HepG2 (cell line): ENCODE measurements around the gene ZNF276. TPM values are rescaled to one million over a fixed set of nuclear protein-coding genes. Genes with fewer than 3 reads are reported as not detected.

Experiments used
- ATAC-seq: fragments of 200-7000 bp; cut with Tn5 transposase; 3 replicates; pipeline ENCODE4 v1.9.1; 2020; ENCODE audit warnings: mild to moderate bottlenecking, moderate library complexity
- BruUV-seq: library from RNA; stranded (reverse); fragments of 400-500 nt; replicated peaks from 2 replicates; lab custom pipeline; 2021; lab: Mats Ljungman, UMichigan
- CTCF ChIA-PET: fragments of 300-600 bp; formaldehyde crosslinking; extraction: SDS; loops from one replicate; lab custom pipeline; 2021; ENCODE audit warnings: low total read pairs, inconsistent platforms, low intra/inter-chr PET ratio; lab: Yijun Ruan, JAX
- POLR2A ChIA-PET: fragments of 350-600 bp; sonication (Branson Sonifier 250); formaldehyde crosslinking; loops from one replicate; lab custom pipeline; 2020; ENCODE audit warnings: antibody characterized with exemption, inconsistent platforms; lab: Yijun Ruan, JAX
- DNase-seq: peaks from one replicate; pipeline ENCODE4 v3.0.0-alpha.2; 2015; ENCODE audit warnings: low spot score
- FAIRE-seq: peaks from 3 replicates; lab custom pipeline; 2011; peaks lifted over from hg19 to GRCh38; lab: Jason Lieb, UNC
- H2AFZ ChIP-seq: one replicate; pipeline ENCODE4 v1.6.1; 2011; ENCODE audit warnings: low read length, inconsistent platforms
- H3K27ac ChIP-seq: fragments of 300-600 bp; 3 replicates; pipeline ENCODE4 v1.8.0; 2011; ENCODE audit warnings: mixed run types, mild to moderate bottlenecking, mixed read lengths, low read length, inconsistent platforms; ENCODE audit not compliant: insufficient read depth; ENCODE audit errors: extremely low read length
- H3K27me3 ChIP-seq, 2 experiments: fragments of 200-600 bp in 1 of 2; 2 replicates in 1 of 2; 3 replicates in 1 of 2; pipeline versions ENCODE4 v1.6.0 to v1.8.0; 2011; ENCODE audit warnings: low read length in 2 of 2, mild to moderate bottlenecking in 2 of 2, moderate library complexity in 2 of 2, inconsistent platforms in 1 of 2; ENCODE audit not compliant: insufficient read depth in 2 of 2, control insufficient read depth in 1 of 2
- H3K36me3 ChIP-seq, 2 experiments: fragments of 200-600 bp in 1 of 2; replicated peaks in 1 of 2; 2 replicates in 1 of 2; 3 replicates in 1 of 2; pipeline versions ENCODE4 v1.5.1 to v1.8.0; 2011; ENCODE audit warnings: low read length in 2 of 2, inconsistent platforms in 1 of 2; ENCODE audit not compliant: insufficient read depth in 2 of 2, control insufficient read depth in 1 of 2
- H3K4me1 ChIP-seq: 2 replicates; pipeline ENCODE4 v1.5.1; 2012; ENCODE audit warnings: low read length, inconsistent platforms; ENCODE audit not compliant: insufficient read depth
- H3K4me2 ChIP-seq: 2 replicates; pipeline ENCODE4 v1.6.0; 2011; ENCODE audit warnings: low read depth, low read length, inconsistent platforms
- H3K4me3 ChIP-seq, 3 experiments: fragments of 200-600 bp in 1 of 3; sonication (generic), shearing (Covaris generic) in 1 of 3; replicated peaks in 1 of 3; 2 replicates each; pipeline ENCODE4 v1.5.1; 2011 to 2016; ENCODE audit warnings: low read length in 3 of 3, inconsistent platforms in 2 of 3, low read depth in 2 of 3, mild to moderate bottlenecking in 2 of 3, control low read depth in 1 of 3, mixed read lengths in 1 of 3; ENCODE audit not compliant: insufficient read depth in 1 of 3
- H3K79me2 ChIP-seq: one replicate; pipeline ENCODE4 v1.6.1; 2011; ENCODE audit warnings: low read length, inconsistent platforms; ENCODE audit not compliant: insufficient read depth
- H3K9ac ChIP-seq: 2 replicates; pipeline ENCODE4 v1.6.0; 2011; ENCODE audit warnings: mild to moderate bottlenecking, low read depth, low read length, inconsistent platforms; ENCODE audit not compliant: insufficient read depth
- H3K9me3 ChIP-seq: 2 replicates; pipeline ENCODE4 v1.5.1; 2012; ENCODE audit warnings: mild to moderate bottlenecking, low read length
- H4K20me1 ChIP-seq: 2 replicates; pipeline ENCODE4 v1.6.0; 2011; ENCODE audit warnings: inconsistent platforms, mild to moderate bottlenecking, low read length, moderate library complexity; ENCODE audit not compliant: insufficient read depth
- AGO2 ChIP-seq: fragments of 200-400 bp; formaldehyde crosslinking; optimal IDR thresholded peaks from 2 replicates; pipeline ENCODE3; 2017; ENCODE audit warnings: mild to moderate bottlenecking, low read depth, low read length, moderate library complexity
- HNF4A ChIP-seq: sonication (generic); formaldehyde crosslinking; IDR thresholded peaks from 2 replicates; pipeline ENCODE4 v1.4.0; 2020; ENCODE audit warnings: missing genetic modification reagents
- SYNCRIP ChIP-seq: fragments of 200-400 bp; formaldehyde crosslinking; IDR thresholded peaks from 2 replicates; pipeline ENCODE4 v1.6.1; 2018; ENCODE audit warnings: mild to moderate bottlenecking, low read depth, low read length; ENCODE audit not compliant: insufficient read depth
- ZKSCAN1 ChIP-seq: fragments of 150-350 bp; IDR thresholded peaks from 2 replicates; pipeline ENCODE4 v1.6.1; 2014; ENCODE audit warnings: low read length
- ZNF878 ChIP-seq: sonication (generic); formaldehyde crosslinking; IDR thresholded peaks from 2 replicates; pipeline ENCODE4 v1.8.1; 2023; ENCODE audit warnings: mild to moderate bottlenecking, missing genetic modification reagents, moderate library complexity
- WGBS: methylation state at CpG from one replicate; pipeline ENCODE4 v1.1.6; 2017; ENCODE audit warnings: low lambda C conversion rate; 5-methylcytosine and 5-hydroxymethylcytosine counted together
- in situ Hi-C: cut with HindIII; loops from 2 replicates; pipeline ENCODE4 v1.10.0; 2017; ENCODE audit warnings: low pct_unique_long_range_greater_than_20kb; ENCODE audit not compliant: extremely low pct_ligation_motif_present
- intact Hi-C: fragments of 100-400 bp; cut with micrococcal nuclease; formaldehyde crosslinking; loops from one replicate; pipeline ENCODE4 v1.10.0; 2022; ENCODE audit not compliant: unreplicated experiment
- polyA plus RNA-seq, 8 experiments: library from polyadenylated mRNA; depleted of rRNA in 3 of 8; stranded (reverse) in 7 of 8; unstranded in 1 of 8; fragments of >200 nt; fragmentation: Illumina TruSeq in 4 of 8; extraction: Trizol in 4 of 8; gene quantifications; 2 replicates each; pipeline versions ENCODE4 v1.2.1 to v1.2.3, GENCODE V29; 2011 to 2016; ENCODE audit warnings: low read depth in 4 of 8, missing spikeins in 1 of 8, mixed read lengths in 1 of 8; ENCODE audit not compliant: insufficient read depth in 1 of 8
- total RNA-seq, 5 experiments: library from RNA; depleted of rRNA; stranded (reverse); fragments of >200 nt; fragmentation: Illumina TruSeq; extraction: Trizol; gene quantifications; 2 replicates each; pipeline ENCODE4 v1.2.3, GENCODE V29; 2016; ENCODE audit warnings: low read depth in 1 of 5
- TF ChIP-seq, protein P1 (sequence below): sonication (generic); formaldehyde crosslinking; IDR thresholded peaks from 2 replicates; pipeline ENCODE4 v1.4.0; 2020; ENCODE audit warnings: mild to moderate bottlenecking, low read depth, missing genetic modification reagents
- TF ChIP-seq, protein P2 (sequence below): sonication (generic); formaldehyde crosslinking; IDR thresholded peaks from 2 replicates; pipeline ENCODE4 v1.4.0; 2020; ENCODE audit warnings: missing genetic modification reagents, borderline replicate concordance
- TF ChIP-seq, protein P3 (sequence below): sonication (generic); formaldehyde crosslinking; IDR thresholded peaks from 2 replicates; pipeline ENCODE4 v1.5.0; 2020; ENCODE audit warnings: missing genetic modification reagents
- TF ChIP-seq, protein P4 (sequence below), 2 experiments: sonication (generic) in 1 of 2; formaldehyde crosslinking in 1 of 2; IDR thresholded peaks; 2 replicates each; pipeline versions ENCODE4 v1.6.1 to v1.9.0; 2014 to 2022; ENCODE audit warnings: antibody characterized with exemption in 1 of 2, borderline replicate concordance in 1 of 2, inconsistent platforms in 1 of 2, low read depth in 1 of 2, missing genetic modification reagents in 1 of 2

The ZNF276 gene
- total and polyA plus RNA-seq, 2 of the 13 experiments (the other 11 are each of a cell fraction or from before 2014, with no cell fraction given), result 17.7 to 18.0 TPM

DNA sequence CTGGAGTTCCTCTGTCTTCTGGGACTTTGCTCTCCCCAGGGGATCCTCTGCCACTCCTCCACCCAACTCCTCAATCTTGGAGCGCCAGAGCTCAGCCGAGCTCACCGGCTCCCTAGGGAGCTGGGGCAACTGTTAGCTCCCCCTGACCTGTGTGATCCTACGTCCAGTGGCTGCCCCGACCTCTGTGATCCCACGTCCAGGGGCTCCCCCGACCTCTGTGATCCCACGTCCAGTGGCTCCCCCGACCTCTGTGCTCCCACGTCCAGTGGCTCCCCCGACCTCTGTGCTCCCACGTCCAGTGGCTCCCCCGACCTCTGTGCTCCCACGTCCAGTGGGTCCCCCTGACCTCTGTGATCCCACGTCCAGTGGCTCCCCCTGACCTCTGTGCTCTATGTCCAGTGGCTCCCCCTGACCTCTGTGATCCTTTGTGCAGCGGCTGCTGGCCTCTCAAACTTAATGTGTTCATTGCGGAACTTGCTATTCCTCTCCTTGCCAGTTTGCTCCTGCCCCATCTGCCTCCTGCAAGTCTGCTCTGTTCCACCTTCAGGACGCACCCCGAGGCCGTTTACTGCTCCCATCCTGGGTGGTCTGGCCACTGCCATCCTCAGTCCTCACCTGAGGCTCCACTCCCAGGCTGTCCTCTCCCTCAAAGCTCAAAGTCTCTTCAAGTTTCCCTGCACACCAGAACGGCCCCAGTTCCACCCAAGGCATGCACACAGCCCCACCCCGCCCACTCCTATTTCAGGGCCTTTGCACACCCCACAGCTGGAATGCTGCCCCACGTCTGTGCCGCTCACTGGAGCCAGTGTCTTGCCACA is 3.4 kb upstream of the ZNF276 start:
- Histone ChIP-seq H3K4me3 (no peak overlapping the region), H3K27ac (no peak overlapping the region), H3K4me2 (no peak overlapping the region), H3K36me3 (peaks cover 3 to 4% of the 10 kb centered on the region in 2 experiments; a peak in 3 of 5 replicates), H3K27me3 (no peaks in the 10 kb centered on the region; a peak in 1 of 5 replicates), H2AFZ (no peak overlapping the region), H3K9me3 (no peaks in the 10 kb centered on the region), H3K4me1 (peaks cover 36% of the 10 kb centered on the region), H4K20me1 (peaks cover 6% of the 10 kb centered on the region; the same call in 1 of the 2 replicates), H3K9ac (no peak overlapping the region), H3K79me2 (peaks cover 11% of the 10 kb centered on the region)
- no peak for FAIRE-seq
- WGBS, result 90% methylated on average over 24 of the region's 24 CpGs
- intact Hi-C loops, result no loop called here
- no peak for DNase-seq
- CTCF ChIA-PET, result no interaction called here
- BruUV-seq, result no TSS peak
- ATAC-seq, result no peak
- POLR2A ChIA-PET, result interaction anchor here (3.1 kb wide), 1 partner anchor 12 kb away, joined by 12 read pairs; no protein-coding TSS in a partner anchor
- in situ Hi-C loops, result no loop called here
- TF ChIP-seq, protein P1, sequence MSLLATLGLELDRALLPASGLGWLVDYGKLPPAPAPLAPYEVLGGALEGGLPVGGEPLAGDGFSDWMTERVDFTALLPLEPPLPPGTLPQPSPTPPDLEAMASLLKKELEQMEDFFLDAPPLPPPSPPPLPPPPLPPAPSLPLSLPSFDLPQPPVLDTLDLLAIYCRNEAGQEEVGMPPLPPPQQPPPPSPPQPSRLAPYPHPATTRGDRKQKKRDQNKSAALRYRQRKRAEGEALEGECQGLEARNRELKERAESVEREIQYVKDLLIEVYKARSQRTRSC, result no peak
- TF ChIP-seq, protein P2, sequence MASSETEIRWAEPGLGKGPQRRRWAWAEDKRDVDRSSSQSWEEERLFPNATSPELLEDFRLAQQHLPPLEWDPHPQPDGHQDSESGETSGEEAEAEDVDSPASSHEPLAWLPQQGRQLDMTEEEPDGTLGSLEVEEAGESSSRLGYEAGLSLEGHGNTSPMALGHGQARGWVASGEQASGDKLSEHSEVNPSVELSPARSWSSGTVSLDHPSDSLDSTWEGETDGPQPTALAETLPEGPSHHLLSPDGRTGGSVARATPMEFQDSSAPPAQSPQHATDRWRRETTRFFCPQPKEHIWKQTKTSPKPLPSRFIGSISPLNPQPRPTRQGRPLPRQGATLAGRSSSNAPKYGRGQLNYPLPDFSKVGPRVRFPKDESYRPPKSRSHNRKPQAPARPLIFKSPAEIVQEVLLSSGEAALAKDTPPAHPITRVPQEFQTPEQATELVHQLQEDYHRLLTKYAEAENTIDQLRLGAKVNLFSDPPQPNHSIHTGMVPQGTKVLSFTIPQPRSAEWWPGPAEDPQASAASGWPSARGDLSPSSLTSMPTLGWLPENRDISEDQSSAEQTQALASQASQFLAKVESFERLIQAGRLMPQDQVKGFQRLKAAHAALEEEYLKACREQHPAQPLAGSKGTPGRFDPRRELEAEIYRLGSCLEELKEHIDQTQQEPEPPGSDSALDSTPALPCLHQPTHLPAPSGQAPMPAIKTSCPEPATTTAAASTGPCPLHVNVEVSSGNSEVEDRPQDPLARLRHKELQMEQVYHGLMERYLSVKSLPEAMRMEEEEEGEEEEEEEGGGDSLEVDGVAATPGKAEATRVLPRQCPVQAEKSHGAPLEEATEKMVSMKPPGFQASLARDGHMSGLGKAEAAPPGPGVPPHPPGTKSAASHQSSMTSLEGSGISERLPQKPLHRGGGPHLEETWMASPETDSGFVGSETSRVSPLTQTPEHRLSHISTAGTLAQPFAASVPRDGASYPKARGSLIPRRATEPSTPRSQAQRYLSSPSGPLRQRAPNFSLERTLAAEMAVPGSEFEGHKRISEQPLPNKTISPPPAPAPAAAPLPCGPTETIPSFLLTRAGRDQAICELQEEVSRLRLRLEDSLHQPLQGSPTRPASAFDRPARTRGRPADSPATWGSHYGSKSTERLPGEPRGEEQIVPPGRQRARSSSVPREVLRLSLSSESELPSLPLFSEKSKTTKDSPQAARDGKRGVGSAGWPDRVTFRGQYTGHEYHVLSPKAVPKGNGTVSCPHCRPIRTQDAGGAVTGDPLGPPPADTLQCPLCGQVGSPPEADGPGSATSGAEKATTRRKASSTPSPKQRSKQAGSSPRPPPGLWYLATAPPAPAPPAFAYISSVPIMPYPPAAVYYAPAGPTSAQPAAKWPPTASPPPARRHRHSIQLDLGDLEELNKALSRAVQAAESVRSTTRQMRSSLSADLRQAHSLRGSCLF (CRISPR knock-in tag), result no peak
- TF ChIP-seq AGO2 (peak; percentile 86), ZNF878 (no peak), HNF4A (CRISPR knock-in tag) (no peak), ZKSCAN1 (no peak), SYNCRIP (no peak)
- TF ChIP-seq, protein P3, sequence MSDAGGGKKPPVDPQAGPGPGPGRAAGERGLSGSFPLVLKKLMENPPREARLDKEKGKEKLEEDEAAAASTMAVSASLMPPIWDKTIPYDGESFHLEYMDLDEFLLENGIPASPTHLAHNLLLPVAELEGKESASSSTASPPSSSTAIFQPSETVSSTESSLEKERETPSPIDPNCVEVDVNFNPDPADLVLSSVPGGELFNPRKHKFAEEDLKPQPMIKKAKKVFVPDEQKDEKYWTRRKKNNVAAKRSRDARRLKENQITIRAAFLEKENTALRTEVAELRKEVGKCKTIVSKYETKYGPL (CRISPR knock-in tag), result no peak
- TF ChIP-seq, protein P4, sequence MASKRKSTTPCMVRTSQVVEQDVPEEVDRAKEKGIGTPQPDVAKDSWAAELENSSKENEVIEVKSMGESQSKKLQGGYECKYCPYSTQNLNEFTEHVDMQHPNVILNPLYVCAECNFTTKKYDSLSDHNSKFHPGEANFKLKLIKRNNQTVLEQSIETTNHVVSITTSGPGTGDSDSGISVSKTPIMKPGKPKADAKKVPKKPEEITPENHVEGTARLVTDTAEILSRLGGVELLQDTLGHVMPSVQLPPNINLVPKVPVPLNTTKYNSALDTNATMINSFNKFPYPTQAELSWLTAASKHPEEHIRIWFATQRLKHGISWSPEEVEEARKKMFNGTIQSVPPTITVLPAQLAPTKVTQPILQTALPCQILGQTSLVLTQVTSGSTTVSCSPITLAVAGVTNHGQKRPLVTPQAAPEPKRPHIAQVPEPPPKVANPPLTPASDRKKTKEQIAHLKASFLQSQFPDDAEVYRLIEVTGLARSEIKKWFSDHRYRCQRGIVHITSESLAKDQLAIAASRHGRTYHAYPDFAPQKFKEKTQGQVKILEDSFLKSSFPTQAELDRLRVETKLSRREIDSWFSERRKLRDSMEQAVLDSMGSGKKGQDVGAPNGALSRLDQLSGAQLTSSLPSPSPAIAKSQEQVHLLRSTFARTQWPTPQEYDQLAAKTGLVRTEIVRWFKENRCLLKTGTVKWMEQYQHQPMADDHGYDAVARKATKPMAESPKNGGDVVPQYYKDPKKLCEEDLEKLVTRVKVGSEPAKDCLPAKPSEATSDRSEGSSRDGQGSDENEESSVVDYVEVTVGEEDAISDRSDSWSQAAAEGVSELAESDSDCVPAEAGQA (IDR thresholded peaks at IDR 0.05; ENCODE audit: low read depth), result no peak
- TF ChIP-seq, protein P4 (CRISPR knock-in tag; IDR thresholded peaks at IDR 0.05; ENCODE audit: borderline replicate concordance), result no peak
